Activated B cell treated with CpG ODN at 0.5 μM for 24 hours (primary cell): ENCODE results near the gene SCML1. TPM values are rescaled to one million over a fixed set of nuclear protein-coding genes. Genes with fewer than 3 reads are reported as not detected.

Experiments
- ATAC-seq: fragments of 200-7000 bp; cut with Tn5 transposase; one replicate; pipeline ENCODE4 v1.10.0; 2021; ENCODE audit warnings: low read depth, mild to moderate bottlenecking, moderate library complexity
- CTCF ChIA-PET: fragments of 350-600 bp; sonication (Branson Sonifier 250); formaldehyde crosslinking; loops from one replicate; lab custom pipeline; 2021; ENCODE audit warnings: antibody characterized with exemption; lab: Charles Lee
- POLR2A ChIA-PET: fragments of 350-600 bp; sonication (Branson Sonifier 250); formaldehyde crosslinking; loops from one replicate; lab custom pipeline; 2021; ENCODE audit warnings: antibody characterized with exemption; lab: Charles Lee
- DNase-seq: peaks from one replicate; pipeline ENCODE4 v3.0.0; 2022
- H3K27ac Mint-ChIP-seq: one replicate; pipeline ENCODE4 v1.8.0; 2020; ENCODE audit warnings: mixed read lengths
- H3K27me3 Mint-ChIP-seq: one replicate; pipeline ENCODE4 v1.8.0; 2021; ENCODE audit warnings: mixed read lengths
- H3K36me3 Mint-ChIP-seq: one replicate; pipeline ENCODE4 v1.8.0; 2021; ENCODE audit warnings: low read depth, mixed read lengths
- H3K4me1 Mint-ChIP-seq: one replicate; pipeline ENCODE4 v1.8.0; 2021; ENCODE audit warnings: mixed read lengths
- H3K4me3 Mint-ChIP-seq: one replicate; pipeline ENCODE4 v1.8.0; 2020; ENCODE audit warnings: mild to moderate bottlenecking, mixed read lengths
- H3K9me3 Mint-ChIP-seq: one replicate; pipeline ENCODE4 v1.8.0; 2020; ENCODE audit warnings: mixed read lengths
- CTCF ChIP-seq: fragments of 200-600 bp; IDR thresholded peaks from one replicate; pipeline ENCODE4 v1.8.0; 2022; ENCODE audit warnings: antibody characterized with exemption, mild to moderate bottlenecking
- intact Hi-C: fragments of 100-400 bp; cut with micrococcal nuclease; formaldehyde crosslinking; loops from one replicate; pipeline ENCODE4 v1.15.1; 2024
- total RNA-seq: library from RNA; stranded (reverse); gene quantifications from 2 replicates; pipeline ENCODE4 v1.2.3, GENCODE V29; 2022

The SCML1 gene
- total RNA-seq, 1 donor from 2014 or later = 6.5 TPM

GRCh38 chrX:17787557-17787956, 50.3 kb downstream of the SCML1 start:
- CTCF ChIA-PET = interaction anchor here (1.3 kb wide), 1 partner anchor 1546 kb away, joined by 4 read pairs; no protein-coding TSS in a partner anchor
- Mint-ChIP-seq H3K27ac (no peak overlapping the region), H3K36me3 (no peaks in the 10 kb centered on the region), H3K4me3 (no peak overlapping the region), H3K9me3 (no peaks in the 10 kb centered on the region), H3K27me3 (no peaks in the 10 kb centered on the region), H3K4me1 (no peaks in the 10 kb centered on the region)
- POLR2A ChIA-PET = no interaction called here
- no peak for ATAC-seq
- intact Hi-C loops = no loop called here
- TF ChIP-seq CTCF = no peak
- DNase-seq = no peak

GRCh38 chrX:17788439-17788838, 51.1 kb downstream of the SCML1 start:
- Mint-ChIP-seq H3K4me3 (no peak overlapping the region), H3K27ac (no peak overlapping the region), H3K9me3 (no peaks in the 10 kb centered on the region), H3K27me3 (no peaks in the 10 kb centered on the region), H3K36me3 (no peaks in the 10 kb centered on the region), H3K4me1 (no peaks in the 10 kb centered on the region)
- no peak for TF ChIP-seq CTCF
- DNase-seq (no peak), ATAC-seq (no peak)
- ChIA-PET POLR2A (no interaction called here), CTCF (interaction anchor here (1.3 kb wide), 1 partner anchor 1545 kb away, joined by 4 read pairs; no protein-coding TSS in a partner anchor)
- intact Hi-C loops = no loop called here

GRCh38 chrX:17788956-17789562, 51.8 kb downstream of the SCML1 start:
- POLR2A ChIA-PET = no interaction called here
- Mint-ChIP-seq H3K27me3 (no peaks in the 10 kb centered on the region), H3K4me1 (no peaks in the 10 kb centered on the region), H3K9me3 (no peaks in the 10 kb centered on the region), H3K4me3 (no peak overlapping the region), H3K36me3 (no peaks in the 10 kb centered on the region), H3K27ac (no peak overlapping the region)
- ATAC-seq (no peak), DNase-seq (no peak)
- TF ChIP-seq CTCF = no peak
- intact Hi-C loops = no loop called here
- CTCF ChIA-PET = interaction anchor here (1.3 kb wide), 1 partner anchor 1545 kb away, joined by 4 read pairs; no protein-coding TSS in a partner anchor

- ChIA-PET POLR2A (no interaction called here), CTCF (no interaction called here)
- no peak for TF ChIP-seq CTCF
- H3K4me3 Mint-ChIP-seq = no peak overlapping the region
- intact Hi-C loops = no loop called here
- H3K27me3 Mint-ChIP-seq = no peaks in the 10 kb centered on the region
- no peak for ATAC-seq
- no peak for DNase-seq
- no peaks in the 10 kb centered on the region for H3K9me3 Mint-ChIP-seq
- H3K36me3 Mint-ChIP-seq = no peaks in the 10 kb centered on the region
- no peak overlapping the region for H3K27ac Mint-ChIP-seq
- H3K4me1 Mint-ChIP-seq = no peaks in the 10 kb centered on the region
Measured at GRCh38 chrX:17792826-17793225, 55.5 kb downstream of the SCML1 start.

GRCh38 chrX:17798921-17799320, 61.6 kb downstream of the SCML1 start:
- intact Hi-C loops = no loop called here
- ChIA-PET POLR2A (interaction anchor here (0.7 kb wide), 1 partner anchor 131 kb away, joined by 11 read pairs; no protein-coding TSS in a partner anchor), CTCF (no interaction called here)
- DNase-seq (no peak), ATAC-seq (no peak)
- no peak overlapping the region for H3K27ac Mint-ChIP-seq
- no peaks in the 10 kb centered on the region for H3K4me1 Mint-ChIP-seq
- H3K27me3 Mint-ChIP-seq = no peaks in the 10 kb centered on the region
- no peak for TF ChIP-seq CTCF
- no peak overlapping the region for H3K4me3 Mint-ChIP-seq
- no peaks in the 10 kb centered on the region for H3K36me3 Mint-ChIP-seq
- H3K9me3 Mint-ChIP-seq = no peaks in the 10 kb centered on the region
